Measurements from ENCODE around the gene CHTF18.
"Not testable (repeated sequence)": the region's sequence is repeated elsewhere in the genome, so short reads cannot be mapped to it uniquely, and the experiment has no call there.

CHTF18 gene

DNA sequence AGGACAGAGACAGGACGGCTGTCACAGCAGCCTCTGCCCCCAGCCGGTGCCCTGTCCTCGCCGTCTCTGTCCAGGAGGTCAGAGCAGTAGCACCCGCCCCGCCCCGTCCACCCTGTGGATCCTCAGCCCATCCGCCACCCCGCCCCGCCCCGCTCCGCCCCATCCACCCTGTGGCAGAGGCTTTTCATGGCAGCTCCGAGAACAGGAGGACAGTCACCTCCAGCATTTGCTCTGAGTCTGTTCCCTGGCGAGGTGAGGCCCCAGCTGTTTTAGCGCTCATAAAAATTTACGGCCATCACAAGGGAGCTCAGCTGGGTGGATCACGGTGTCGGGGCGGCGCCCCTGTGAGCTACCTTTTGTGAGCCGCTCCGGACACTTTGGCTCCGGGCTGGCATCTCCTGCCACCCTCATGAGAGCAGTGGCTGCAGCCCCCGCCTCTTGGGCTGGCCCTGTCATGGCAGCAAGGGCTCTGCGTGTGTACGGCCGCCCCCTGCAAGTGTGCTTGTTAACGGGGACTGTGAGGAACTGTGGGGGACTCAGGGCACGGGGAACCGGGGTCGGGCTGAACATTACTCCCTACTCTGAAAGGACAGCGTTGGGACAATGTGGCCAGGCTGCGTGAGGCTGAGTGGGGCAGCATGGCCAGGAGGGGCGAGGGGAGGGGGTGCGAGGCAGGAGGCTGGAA, 44.4 kb downstream of the CHTF18 start:
- DNase-seq = no peak

- DNase-seq = no peak
Observed at GRCh38 chr16:833411-833810, 45.0 kb downstream of the CHTF18 start.

DNA sequence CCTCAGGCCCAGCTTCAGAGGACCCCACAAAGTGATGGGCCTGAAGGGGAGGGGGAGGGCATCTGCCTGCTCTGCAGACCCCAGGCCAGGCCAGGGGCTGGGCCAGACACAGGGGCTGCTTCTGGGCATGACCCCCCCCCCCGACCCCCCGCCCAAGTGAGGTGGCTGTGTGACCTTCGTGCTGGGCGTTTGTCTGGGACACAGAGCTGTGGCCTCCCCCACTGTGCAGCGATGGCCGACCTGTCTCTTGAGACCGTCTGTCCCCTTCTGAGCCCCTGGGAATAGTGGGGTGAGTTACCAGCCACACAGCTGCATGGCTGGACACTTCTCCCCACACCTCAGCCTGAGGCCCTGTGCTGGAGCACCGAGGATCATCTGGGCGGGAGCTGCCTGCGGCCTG, 47.0 kb downstream of the CHTF18 start:
- DNase-seq = no peak

GRCh38 chr16:836221-836620, 47.8 kb downstream of the CHTF18 start:
- DNase-seq = no peak

DNA sequence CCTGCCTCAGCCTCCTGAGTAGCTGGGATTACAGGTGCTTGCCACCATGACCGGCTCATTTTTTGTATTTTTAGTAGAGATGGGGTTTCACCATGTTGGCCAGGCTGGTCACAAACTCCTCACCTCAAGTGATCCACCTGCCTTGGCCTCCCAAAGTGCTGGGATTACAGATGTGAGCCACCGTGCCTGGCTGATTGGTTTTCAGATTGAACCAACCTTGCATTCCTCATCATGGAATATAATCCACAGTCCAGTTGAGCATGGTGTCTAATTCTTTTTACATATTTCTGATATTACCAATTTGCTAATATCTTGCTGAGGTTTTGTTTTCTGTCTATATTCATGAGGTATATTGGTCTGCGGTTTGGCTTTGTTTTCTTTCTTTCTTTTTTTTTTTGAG, 48.4 kb downstream of the CHTF18 start:
- DNase-seq = not testable (repeated sequence)

- DNase-seq = no peak
Observed at GRCh38 chr16:838741-839140, 50.3 kb downstream of the CHTF18 start.

- DNase-seq = no peak
Observed at GRCh38 chr16:839643-840408, 51.4 kb downstream of the CHTF18 start.

DNA sequence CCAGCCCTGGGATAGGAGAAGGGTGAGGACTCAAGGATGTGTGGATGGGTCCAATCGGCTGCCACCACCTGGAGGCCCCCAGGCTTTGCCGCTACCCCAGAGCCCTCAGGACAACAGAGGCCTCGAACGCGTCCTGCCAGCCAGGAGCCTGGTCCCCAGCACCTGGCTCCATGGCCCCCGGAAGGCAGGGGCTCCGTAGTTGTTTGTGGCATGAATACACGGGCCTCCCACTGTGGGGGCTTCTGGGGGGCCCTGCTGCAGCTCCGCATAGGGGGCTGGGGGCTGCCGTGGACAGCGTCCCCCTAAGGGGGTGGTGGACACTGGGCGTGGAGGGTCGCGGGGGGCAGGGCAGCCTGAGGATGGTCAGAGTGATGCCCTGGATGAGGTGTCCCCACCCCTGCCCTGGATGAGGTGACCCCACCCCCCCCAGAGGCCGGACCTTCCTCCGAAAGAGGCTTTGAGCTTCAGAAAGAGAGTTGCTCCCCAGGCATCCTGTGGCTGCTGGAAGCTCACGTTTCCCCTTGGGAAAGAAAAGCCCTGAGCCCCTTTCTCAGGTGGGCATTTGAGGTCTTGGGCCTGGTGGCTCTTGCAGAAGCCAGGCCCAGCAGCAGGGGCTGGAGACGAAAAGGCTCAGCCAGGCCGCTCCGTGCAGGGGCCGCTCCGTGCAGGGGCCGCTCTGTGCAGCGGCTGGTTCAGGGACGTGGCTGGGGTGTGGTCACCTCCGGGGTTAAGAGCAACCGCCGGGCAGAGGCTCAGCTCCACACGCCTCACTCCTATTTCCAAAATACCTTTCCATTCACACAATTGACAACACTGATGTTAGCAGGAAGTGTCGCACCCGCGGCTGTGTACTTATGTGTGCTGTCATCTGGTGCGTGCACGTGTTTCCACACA, 52.4 kb downstream of the CHTF18 start:
- no peak for DNase-seq

DNA sequence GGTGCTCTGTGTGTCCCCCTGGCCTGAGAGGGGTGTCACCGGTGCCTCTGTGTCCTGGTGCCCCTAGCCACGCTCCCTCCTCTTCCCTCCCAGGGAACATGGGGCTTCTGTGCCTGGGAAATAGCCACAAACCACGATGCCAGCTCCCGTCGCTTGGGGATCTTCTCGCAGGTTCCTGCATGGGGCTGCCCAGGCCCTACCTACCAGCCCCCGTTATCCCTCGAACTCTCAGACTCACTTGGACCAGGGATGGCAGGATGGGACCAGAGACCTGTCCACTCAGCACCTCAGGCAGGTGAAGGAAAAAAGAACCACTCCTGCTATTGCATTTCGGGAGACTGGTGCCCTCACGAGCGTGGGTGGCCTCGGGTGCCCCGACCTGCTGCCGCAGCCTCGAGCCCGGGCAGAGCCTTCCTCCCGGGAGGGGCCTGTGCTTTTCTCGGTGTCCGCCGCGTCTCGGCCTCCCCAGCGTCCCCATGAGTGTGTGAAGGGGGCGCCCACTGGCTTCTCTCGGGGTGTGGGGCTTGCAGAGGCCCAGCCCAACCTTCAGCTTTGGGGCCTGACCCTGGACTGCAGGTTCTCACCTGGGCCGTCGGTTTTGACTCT, 53.1 kb downstream of the CHTF18 start:
- DNase-seq = no peak

- no peak for DNase-seq
Observed at GRCh38 chr16:842061-842476, 53.6 kb downstream of the CHTF18 start.

DNA sequence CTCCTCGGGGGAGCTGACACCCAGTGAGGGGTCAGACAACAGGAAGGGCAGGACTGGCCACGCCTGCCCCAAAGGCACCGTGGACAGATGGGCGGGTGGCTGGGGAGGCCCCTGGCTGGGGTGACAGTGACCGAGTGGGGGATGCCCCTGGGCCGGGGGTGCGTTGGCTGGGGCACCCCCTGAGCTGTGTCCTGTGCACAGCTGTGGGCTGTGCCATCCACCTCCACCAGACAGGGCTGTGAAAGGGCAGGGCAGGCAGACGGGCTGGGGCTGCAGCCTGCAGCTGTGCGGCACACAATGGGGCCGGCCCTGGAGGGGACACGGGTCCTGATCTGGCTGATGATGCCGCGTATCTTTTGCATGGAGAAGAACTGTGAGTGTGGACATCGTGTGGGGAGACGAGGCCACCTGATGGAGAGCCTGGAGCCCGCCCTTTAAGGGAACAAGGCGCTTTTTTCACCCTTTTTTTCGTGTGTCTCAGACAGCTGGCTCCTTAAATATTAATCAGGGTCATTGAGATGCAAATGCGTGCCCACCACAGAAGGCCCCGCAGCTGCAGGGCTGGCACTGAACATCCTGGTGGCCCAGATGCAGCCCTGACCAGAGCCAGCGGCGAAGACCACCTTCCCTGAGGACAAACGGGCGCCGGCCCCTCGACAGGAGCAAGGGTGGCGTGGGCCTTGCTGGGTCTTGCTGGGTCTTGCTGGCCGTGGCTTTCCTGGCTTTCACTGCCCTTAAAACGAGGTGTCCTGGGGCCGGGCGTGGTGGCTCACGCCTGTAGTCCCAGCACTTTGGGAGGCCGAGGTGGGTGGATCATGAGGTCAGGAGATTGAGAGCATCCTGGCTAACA, 54.5 kb downstream of the CHTF18 start:
- DNase-seq = no peak

DNA sequence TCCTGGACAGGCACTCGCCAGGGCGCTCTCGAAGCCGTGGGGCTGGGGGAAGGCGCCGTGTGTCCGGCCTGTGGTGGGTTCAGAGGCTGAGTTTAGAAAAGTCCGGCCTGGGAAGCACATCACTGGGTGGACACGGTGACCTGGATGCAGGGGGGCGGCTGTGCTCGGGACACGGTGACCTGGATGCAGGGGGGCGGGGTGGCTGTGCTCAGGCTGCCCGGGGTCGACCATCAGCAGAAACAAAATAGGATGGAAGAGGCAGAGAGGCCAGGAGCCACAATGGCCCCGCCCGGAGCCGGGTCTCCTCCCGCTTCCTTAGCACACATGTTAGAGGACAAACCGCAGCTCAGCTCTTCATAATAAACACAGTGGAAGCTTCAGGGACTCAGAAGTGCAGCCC, 55.4 kb downstream of the CHTF18 start:
- DNase-seq = no peak

DNA sequence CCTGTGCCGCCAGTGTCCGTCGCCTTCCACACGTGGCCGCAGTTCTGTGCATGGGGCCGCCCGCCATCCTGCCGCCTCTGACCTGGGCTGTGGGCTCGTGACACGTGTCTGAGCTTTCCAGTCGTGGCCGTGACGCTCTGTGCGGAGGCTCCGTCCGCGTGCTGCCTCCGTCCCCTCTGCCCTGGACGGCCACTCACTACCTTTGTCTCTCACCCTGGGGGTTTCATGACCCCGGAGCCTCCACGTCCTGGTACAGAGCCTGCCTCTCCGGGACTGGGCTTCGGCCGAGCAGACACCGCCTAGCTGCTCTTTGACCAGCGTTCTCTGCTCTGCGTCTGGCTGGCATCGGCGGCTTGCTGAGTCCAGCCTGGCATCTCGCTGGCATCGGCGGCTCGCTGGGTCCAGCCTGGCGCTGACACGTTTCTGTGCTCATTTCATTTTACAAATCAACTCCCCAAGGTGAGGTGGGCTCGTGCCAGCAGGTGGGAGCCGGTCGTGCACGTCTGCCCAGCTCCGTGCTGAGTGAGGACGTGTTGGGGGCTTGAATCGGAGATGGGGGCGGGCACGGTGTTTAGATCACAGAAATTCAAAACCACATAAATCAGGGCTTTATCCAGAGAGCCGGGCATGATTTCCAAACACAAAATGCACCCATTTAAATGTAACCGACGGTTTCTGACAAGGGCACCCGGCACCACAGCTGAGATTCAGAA, 56.4 kb downstream of the CHTF18 start:
- DNase-seq = no peak

- DNase-seq = no peak
Observed at GRCh38 chr16:845351-845745, 56.9 kb downstream of the CHTF18 start.

DNA sequence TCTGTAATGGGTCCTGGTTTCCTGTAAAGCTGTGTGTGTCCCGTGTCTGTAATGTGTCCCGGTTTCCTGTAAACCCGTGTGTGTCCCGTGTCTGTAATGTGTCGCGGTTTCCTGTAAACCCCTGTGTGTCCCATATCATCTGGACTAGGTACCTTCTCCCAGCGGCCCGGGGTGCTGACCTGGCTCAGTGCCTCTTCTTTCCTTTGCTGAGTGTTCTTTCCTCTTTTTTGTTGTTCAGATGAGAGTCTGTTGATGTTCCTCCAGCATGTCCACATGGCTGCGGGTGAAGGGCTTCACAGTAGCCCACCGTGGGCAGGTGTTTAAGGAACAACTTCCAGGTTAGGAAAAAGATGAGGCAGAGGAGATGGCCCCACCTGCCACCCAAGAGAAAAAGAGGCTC, 58.7 kb downstream of the CHTF18 start:
- no peak for DNase-seq
